GM12878 (cell line): ENCODE data around the gene DLK2. TPM values are rescaled to one million over a fixed set of nuclear protein-coding genes. Genes with fewer than 3 reads are reported as not detected.
"Not testable (repeated sequence)": the region's sequence is repeated elsewhere in the genome, so short reads cannot be mapped to it uniquely, and the experiment has no call there.

Experiments
- ATAC-seq: fragments of 200-7000 bp; cut with Tn5 transposase; 3 replicates; pipeline ENCODE4 v1.9.1; 2020; ENCODE audit warnings: mild to moderate bottlenecking, moderate library complexity
- BruUV-seq: library from RNA; stranded (reverse); fragments of 400-500 nt; replicated peaks from 2 replicates; lab custom pipeline; 2021; lab: Mats Ljungman, UMichigan
- CTCF ChIA-PET: fragments of 300-600 bp; sonication (Branson Sonifier 250); formaldehyde crosslinking; extraction: SDS; loops from one replicate; lab custom pipeline; 2021; ENCODE audit warnings: inconsistent platforms; lab: Yijun Ruan, JAX
- POLR2A ChIA-PET: fragments of 350-600 bp; formaldehyde crosslinking; extraction: SDS; loops from one replicate; lab custom pipeline; 2021; ENCODE audit warnings: inconsistent platforms; lab: Charles Lee
- RAD21 ChIA-PET: fragments of 300-600 bp; sonication (Branson Sonifier 250); formaldehyde crosslinking; loops from one replicate; lab custom pipeline; 2023; ENCODE audit warnings: antibody characterized with exemption; ENCODE audit not compliant: unreplicated experiment; lab: Charles Lee
- SMC1A ChIA-PET: fragments of 300-600 bp; sonication (Branson Sonifier 250); formaldehyde crosslinking; loops from one replicate; lab custom pipeline; 2023; ENCODE audit not compliant: unreplicated experiment, uncharacterized antibody; lab: Charles Lee
- DNase-seq: peaks from one replicate; pipeline ENCODE4 v3.0.0-alpha.2; 2011; ENCODE audit warnings: low read depth, low spot score
- FAIRE-seq: peaks from 3 replicates; lab custom pipeline; 2011; peaks lifted over from hg19 to GRCh38; lab: Jason Lieb, UNC
- H2AFZ ChIP-seq: 2 replicates; pipeline ENCODE4 v1.6.0; 2011; ENCODE audit warnings: low read depth, low read length, control low read depth; ENCODE audit not compliant: control insufficient read depth
- H3K27ac ChIP-seq: 2 replicates; pipeline ENCODE4 v1.5.1; 2011; ENCODE audit warnings: control low read depth; ENCODE audit not compliant: control insufficient read depth, insufficient read depth
- H3K27me3 ChIP-seq, 2 experiments: replicated peaks in 1 of 2; 2 replicates each; pipeline versions ENCODE4 v1.6.0 to v1.6.1; 2011; ENCODE audit warnings: low read length in 1 of 2; ENCODE audit not compliant: control insufficient read depth in 2 of 2, insufficient read depth in 2 of 2
- H3K36me3 ChIP-seq, 2 experiments: 2 replicates each; pipeline ENCODE4 v1.5.1; 2011; ENCODE audit warnings: low read length in 1 of 2; ENCODE audit not compliant: control insufficient read depth in 2 of 2, insufficient read depth in 2 of 2
- H3K4me1 ChIP-seq: 2 replicates; pipeline ENCODE4 v1.6.1; 2011; ENCODE audit warnings: mild to moderate bottlenecking, low read length, moderate library complexity, mixed read lengths; ENCODE audit not compliant: control insufficient read depth, insufficient read depth
- H3K4me2 ChIP-seq: 2 replicates; pipeline ENCODE4 v1.6.0; 2011; ENCODE audit warnings: control low read depth; ENCODE audit not compliant: control insufficient read depth, insufficient read depth
- H3K4me3 ChIP-seq: fragments of 200-600 bp; sonication (generic); 2 replicates; pipeline ENCODE4 v1.5.1; 2016
- H3K79me2 ChIP-seq: 2 replicates; pipeline ENCODE4 v1.6.0; 2011; ENCODE audit warnings: low read length; ENCODE audit not compliant: control insufficient read depth, insufficient read depth
- H3K9ac ChIP-seq: 2 replicates; pipeline ENCODE4 v1.8.0; 2011; ENCODE audit warnings: low read length, control low read depth, mixed read lengths; ENCODE audit not compliant: control insufficient read depth, insufficient read depth
- H3K9me3 ChIP-seq: replicated peaks from 3 replicates; pipeline ENCODE4 v1.5.1; 2011; ENCODE audit warnings: mild to moderate bottlenecking, low read length; ENCODE audit not compliant: control insufficient read depth, insufficient read depth
- H4K20me1 ChIP-seq: 2 replicates; pipeline ENCODE4 v1.6.0; 2011; ENCODE audit not compliant: control insufficient read depth, insufficient read depth
- BMI1 ChIP-seq: fragments of 450-650 bp; IDR thresholded peaks from 2 replicates; pipeline ENCODE4 v1.6.1; 2016; ENCODE audit warnings: mild to moderate bottlenecking, moderate library complexity, borderline replicate concordance
- EED ChIP-seq: sonication (generic); IDR thresholded peaks from 2 replicates; pipeline ENCODE4 v1.6.1; 2016; ENCODE audit warnings: antibody characterized with exemption, low read depth
- IKZF2 ChIP-seq, 2 experiments: fragments of 450-650 bp; IDR thresholded peaks; 2 replicates each; pipeline ENCODE4 v1.6.1; 2017; ENCODE audit warnings: mild to moderate bottlenecking in 2 of 2, moderate library complexity in 2 of 2
- IRF5 ChIP-seq: fragments of 450-650 bp; IDR thresholded peaks from 2 replicates; pipeline ENCODE4 v1.6.1; 2017; ENCODE audit warnings: borderline replicate concordance
- MEF2B ChIP-seq: fragments of 450-650 bp; IDR thresholded peaks from 2 replicates; pipeline ENCODE4 v1.6.1; 2018; ENCODE audit warnings: mild to moderate bottlenecking, moderate library complexity; ENCODE audit not compliant: partially characterized antibody, poor library complexity, severe bottlenecking
- MYB ChIP-seq: fragments of 150-350 bp; IDR thresholded peaks from 2 replicates; pipeline ENCODE4 v1.6.1; 2014; ENCODE audit warnings: mild to moderate bottlenecking, low read depth, low read length, borderline replicate concordance
- NFIC ChIP-seq: IDR thresholded peaks from 2 replicates; pipeline ENCODE4 v1.6.1; 2012; ENCODE audit warnings: low read depth, mild to moderate bottlenecking, inconsistent platforms, low read length, moderate library complexity
- PAX8 ChIP-seq: fragments of 450-650 bp; IDR thresholded peaks from 2 replicates; pipeline ENCODE4 v1.6.1; 2017; ENCODE audit warnings: mild to moderate bottlenecking, moderate library complexity
- POLR2AphosphoS5 ChIP-seq: IDR thresholded peaks from 2 replicates; pipeline ENCODE4 v1.6.1; 2011; ENCODE audit warnings: mild to moderate bottlenecking, low read length, inconsistent platforms
- TARDBP ChIP-seq: IDR thresholded peaks from 2 replicates; pipeline ENCODE4 v1.6.1; 2016; ENCODE audit warnings: borderline replicate concordance
- TBL1XR1 ChIP-seq: IDR thresholded peaks from 2 replicates; pipeline ENCODE4 v1.6.1; 2012; ENCODE audit warnings: low read depth, low read length, improper control_type of control experiment
- ZBTB40 ChIP-seq: fragments of 450-650 bp; IDR thresholded peaks from 2 replicates; pipeline ENCODE4 v1.6.1; 2016; ENCODE audit warnings: mild to moderate bottlenecking, moderate library complexity, borderline replicate concordance
- WGBS: methylation state at CpG from one replicate; pipeline ENCODE4 v1.1.6; 2016; ENCODE audit warnings: low lambda C conversion rate; ENCODE audit not compliant: insufficient replicate concordance, insufficient coverage; ENCODE audit errors: missing lambda C conversion rate; 5-methylcytosine and 5-hydroxymethylcytosine counted together
- in situ Hi-C: fragments of 300-500 bp; cut with MboI; formaldehyde crosslinking; loops from 9 replicates; pipeline ENCODE4 v1.14.3; 2018; ENCODE audit warnings: mixed read lengths
- intact Hi-C: fragments of 100-400 bp; cut with micrococcal nuclease; formaldehyde crosslinking; loops from one replicate; pipeline ENCODE4 v1.14.2; 2022; ENCODE audit not compliant: unreplicated experiment
- polyA plus RNA-seq, 11 experiments: library from polyadenylated mRNA; depleted of rRNA in 4 of 11; unstranded in 6 of 11; stranded (reverse) in 5 of 11; fragments of >200 nt; fragmentation: Nextera tagmentation in 4 of 11; fragmentation: Illumina TruSeq in 1 of 11; extraction: Ambion mirVana in 4 of 11; extraction: Trizol in 1 of 11; gene quantifications; 1 replicate in 1 of 11; 2 replicates in 10 of 11; pipeline versions ENCODE4 v1.2.1 to v1.2.3, GENCODE V29; 2011 to 2016; ENCODE audit warnings: inconsistent platforms in 2 of 11, missing spikeins in 2 of 11, low read depth in 1 of 11
- total RNA-seq, 4 experiments: library from RNA; depleted of rRNA in 3 of 4; stranded (reverse); fragments of >200 nt in 3 of 4; fragmentation: Illumina TruSeq in 1 of 4; extraction: Trizol in 1 of 4; gene quantifications; 2 replicates each; pipeline versions ENCODE4 v1.2.1 to v1.2.3, GENCODE V29; 2013 to 2021

Gene DLK2
- total and polyA plus RNA-seq, 10 of the 15 experiments (the other 5 are each of a cell fraction or from before 2014, with no cell fraction given) = 0.03 to 0.55 (median 0.38) TPM; not detected in 4

GRCh38 chr6:43410776-43411175 is 44.6 kb downstream of the DLK2 start:
- H3K79me2 ChIP-seq, FAIRE-seq, ATAC-seq, SMC1A ChIA-PET, BruUV-seq, POLR2A ChIA-PET, H2AFZ ChIP-seq, in situ Hi-C loops, H3K9me3 ChIP-seq, H4K20me1 ChIP-seq, H3K27ac ChIP-seq, DNase-seq, RAD21 ChIA-PET, intact Hi-C loops, H3K4me1 ChIP-seq, H3K4me2 ChIP-seq, H3K9ac ChIP-seq, H3K4me3 ChIP-seq, H3K36me3 ChIP-seq, H3K27me3 ChIP-seq, CTCF ChIA-PET: not testable (repeated sequence)
- WGBS = 44% methylated on average over 1 of the region's 1 CpG

- no peak overlapping the region for H3K4me3 ChIP-seq
- DNase-seq = no peak
- no peak overlapping the region for H3K9ac ChIP-seq
- in situ Hi-C loops (no loop called here), intact Hi-C loops (no loop called here)
- no peak overlapping the region for H3K27ac ChIP-seq
- ChIA-PET POLR2A (no interaction called here), RAD21 (no interaction called here), SMC1A (no interaction called here), CTCF (interaction anchor here (0.6 to 0.7 kb wide), 2 partner anchors 312 to 314 kb away, joined by 3 read pairs; no protein-coding TSS in a partner anchor)
- no peak for FAIRE-seq
- H3K4me1 ChIP-seq = no peaks in the 10 kb centered on the region
- no TSS peak for BruUV-seq
- H4K20me1 ChIP-seq = no peaks in the 10 kb centered on the region
- H3K9me3 ChIP-seq = no peaks in the 10 kb centered on the region; the same call in 1 of the 3 replicates
- H3K4me2 ChIP-seq = no peak overlapping the region
- no peak for ATAC-seq
- no peaks in the 10 kb centered on the region for H3K27me3 ChIP-seq
- 90% methylated on average over 4 of the region's 4 CpGs for WGBS
- peaks cover 0 to 6% of the 10 kb centered on the region in 2 experiments; a peak in 2 of 4 replicates for H3K36me3 ChIP-seq
- H2AFZ ChIP-seq = no peak overlapping the region
- H3K79me2 ChIP-seq = no peaks in the 10 kb centered on the region
- TF ChIP-seq IRF5 = no peak
- no peak for TF ChIP-seq TBL1XR1
- no peak for TF ChIP-seq NFIC
- TF ChIP-seq MEF2B = no peak
- no peak for TF ChIP-seq ZBTB40
- TF ChIP-seq IKZF2 (IDR thresholded peaks at IDR 0.05) = no peak
- TF ChIP-seq BMI1 = no peak
- no peak for TF ChIP-seq MYB
- TF ChIP-seq POLR2AphosphoS5 = no peak
- no peak for TF ChIP-seq TARDBP
- no peak for TF ChIP-seq EED
- TF ChIP-seq PAX8 = no peak
These were observed 47.1 kb downstream of the DLK2 start for GRCh38 chr6:43408259-43408658.
